Parathyroid adenoma (tissue), 2 donors: ENCODE results near the gene RAMP1.

ENCODE experiments used
- H2AFZ ChIP-seq: fragments of 300-600 bp; sonication (generic); one replicate; pipeline ENCODE4 v1.7.0; 2017; ENCODE audit warnings: antibody characterized with exemption, mild to moderate bottlenecking
- H3K27ac ChIP-seq: fragments of 300-600 bp; sonication (generic); one replicate; pipeline ENCODE4 v1.7.0; 2017
- H3K27me3 ChIP-seq: fragments of 300-600 bp; sonication (generic); one replicate; pipeline ENCODE4 v1.7.0; 2017; ENCODE audit warnings: low read length; ENCODE audit not compliant: control insufficient read depth, insufficient read depth
- H3K36me3 ChIP-seq: fragments of 300-600 bp; sonication (generic); one replicate; pipeline ENCODE4 v1.7.0; 2017; ENCODE audit warnings: low read length; ENCODE audit not compliant: control insufficient read depth, insufficient read depth
- H3K4me1 ChIP-seq: fragments of 300-600 bp; sonication (generic); one replicate; pipeline ENCODE4 v1.7.0; 2017; ENCODE audit warnings: control low read depth
- H3K4me2 ChIP-seq: fragments of 300-600 bp; sonication (generic); one replicate; pipeline ENCODE4 v1.7.0; 2017; ENCODE audit warnings: low read length
- H3K4me3 ChIP-seq: fragments of 300-600 bp; sonication (generic); one replicate; pipeline ENCODE4 v1.7.0; 2017; ENCODE audit warnings: low read depth, low read length
- H3K79me2 ChIP-seq: fragments of 300-600 bp; sonication (generic); one replicate; pipeline ENCODE4 v1.7.0; 2017; ENCODE audit warnings: control low read depth
- H3K9ac ChIP-seq: fragments of 300-600 bp; sonication (generic); one replicate; pipeline ENCODE4 v1.7.0; 2017; ENCODE audit warnings: mild to moderate bottlenecking
- H3K9me3 ChIP-seq: fragments of 300-600 bp; sonication (generic); one replicate; pipeline ENCODE4 v1.7.0; 2017; ENCODE audit warnings: low read length; ENCODE audit not compliant: control insufficient read depth
- CTCF ChIP-seq: fragments of 300-600 bp; sonication (generic); IDR thresholded peaks from one replicate; pipeline ENCODE4 v1.7.0; 2017; ENCODE audit warnings: antibody characterized with exemption, mild to moderate bottlenecking
- donor health status: primary hyperparathyroidism.

The RAMP1 gene

DNA sequence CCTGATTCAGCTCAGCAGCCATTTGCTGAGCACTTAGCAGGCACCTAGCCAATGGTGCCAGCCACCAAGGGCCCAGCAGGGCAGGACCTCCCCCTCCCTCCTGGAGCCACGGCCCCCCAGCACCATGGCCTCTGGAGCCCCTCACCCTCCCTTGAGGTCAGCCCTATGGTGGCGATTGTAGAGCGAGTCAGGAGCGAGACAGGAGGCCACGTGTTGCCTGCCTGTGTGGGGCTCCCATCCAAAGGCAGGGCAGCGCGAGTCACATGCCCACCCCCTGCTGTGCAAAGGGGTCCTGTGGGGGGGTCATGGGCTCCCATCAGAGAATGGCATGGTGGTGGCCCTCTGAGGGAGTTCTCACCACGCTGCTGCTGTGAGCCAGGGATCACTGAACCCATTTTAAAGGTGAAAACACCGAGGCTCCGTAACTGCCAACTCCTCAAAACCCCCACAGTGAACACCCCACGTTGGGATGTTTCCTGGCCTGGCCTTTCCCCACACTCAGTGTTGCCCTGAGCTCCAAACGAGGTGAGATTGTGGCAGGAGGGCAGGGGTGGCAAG, 35.6 kb downstream of the RAMP1 start:
- Histone ChIP-seq H3K27ac (no peak overlapping the region), H3K4me2 (no peak overlapping the region), H3K9ac (no peak overlapping the region), H3K27me3 (no peaks in the 10 kb centered on the region), H3K36me3 (no peaks in the 10 kb centered on the region), H3K79me2 (no peaks in the 10 kb centered on the region), H3K4me3 (no peak overlapping the region), H2AFZ (no peak overlapping the region), H3K4me1 (no peaks in the 10 kb centered on the region), H3K9me3 (no peaks in the 10 kb centered on the region)
- TF ChIP-seq CTCF, result no peak

DNA sequence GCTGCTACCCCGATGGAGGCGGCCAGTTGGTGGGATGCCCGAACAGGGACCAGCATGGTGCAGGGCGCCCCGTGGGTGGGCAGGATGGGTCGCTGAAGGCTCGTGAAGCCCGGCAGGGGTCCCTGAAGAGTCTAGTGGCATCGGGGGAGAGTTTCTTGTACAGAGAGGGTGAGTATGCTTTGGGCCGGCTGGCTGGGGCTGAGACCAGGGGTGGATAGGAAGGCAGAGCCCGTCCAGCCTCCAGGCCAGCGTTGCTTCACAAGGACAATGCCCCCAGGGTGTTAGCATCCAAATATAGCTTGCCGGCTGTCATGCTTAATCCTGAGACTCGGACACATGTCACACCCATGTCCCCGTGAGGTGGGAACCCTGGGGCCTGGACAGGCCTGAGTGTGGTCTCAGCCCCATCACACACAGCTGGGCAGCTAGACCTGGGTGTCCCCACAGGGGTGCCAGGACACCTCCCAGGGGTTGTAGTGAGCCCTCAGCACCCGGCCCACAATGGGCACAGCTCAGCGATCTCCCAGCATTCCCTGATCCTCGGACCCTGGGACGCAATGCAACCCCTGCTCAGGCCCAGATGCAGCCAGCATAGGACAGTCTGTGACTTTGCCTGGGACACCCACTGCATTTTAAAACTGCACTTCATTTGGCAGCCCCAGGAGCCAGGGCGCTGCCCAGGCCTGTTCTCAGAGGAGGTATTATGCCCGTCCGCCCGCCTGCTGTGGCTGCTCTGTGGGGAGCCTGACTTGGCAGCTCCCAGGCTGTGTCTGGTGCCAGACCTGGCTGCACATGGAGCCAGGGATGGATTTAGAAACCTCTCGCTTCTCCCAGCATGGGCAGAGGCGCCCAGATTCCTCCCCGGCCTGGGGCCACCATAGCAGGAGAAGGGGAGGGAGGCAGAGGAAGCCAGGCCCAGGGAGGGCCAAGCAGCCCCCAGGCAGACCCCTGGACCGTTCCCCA, 36.4 kb downstream of the RAMP1 start:
- H3K9ac ChIP-seq, result no peak overlapping the region
- H3K4me3 ChIP-seq, result no peak overlapping the region
- no peaks in the 10 kb centered on the region for H3K4me1 ChIP-seq
- H3K36me3 ChIP-seq, result no peaks in the 10 kb centered on the region
- TF ChIP-seq CTCF, result no peak
- H3K27ac ChIP-seq, result no peak overlapping the region
- no peak overlapping the region for H3K4me2 ChIP-seq
- H3K9me3 ChIP-seq, result no peaks in the 10 kb centered on the region
- H2AFZ ChIP-seq, result no peak overlapping the region
- H3K27me3 ChIP-seq, result no peaks in the 10 kb centered on the region
- no peaks in the 10 kb centered on the region for H3K79me2 ChIP-seq

GRCh38 chr2:237896507-237896892, 37.1 kb downstream of the RAMP1 start:
- H3K9ac ChIP-seq, result no peak overlapping the region
- no peaks in the 10 kb centered on the region for H3K36me3 ChIP-seq
- TF ChIP-seq CTCF, result no peak
- H3K27ac ChIP-seq, result no peak overlapping the region
- no peak overlapping the region for H3K4me2 ChIP-seq
- H2AFZ ChIP-seq, result no peak overlapping the region
- no peaks in the 10 kb centered on the region for H3K79me2 ChIP-seq
- H3K27me3 ChIP-seq, result no peaks in the 10 kb centered on the region
- no peaks in the 10 kb centered on the region for H3K4me1 ChIP-seq
- no peak overlapping the region for H3K4me3 ChIP-seq
- H3K9me3 ChIP-seq, result no peaks in the 10 kb centered on the region

GRCh38 chr2:237896956-237897355, 37.5 kb downstream of the RAMP1 start:
- no peak overlapping the region for H2AFZ ChIP-seq
- H3K4me1 ChIP-seq, result no peaks in the 10 kb centered on the region
- H3K36me3 ChIP-seq, result no peaks in the 10 kb centered on the region
- no peaks in the 10 kb centered on the region for H3K79me2 ChIP-seq
- H3K27me3 ChIP-seq, result no peaks in the 10 kb centered on the region
- no peaks in the 10 kb centered on the region for H3K9me3 ChIP-seq
- TF ChIP-seq CTCF, result no peak
- no peak overlapping the region for H3K9ac ChIP-seq
- H3K4me2 ChIP-seq, result no peak overlapping the region
- no peak overlapping the region for H3K27ac ChIP-seq
- no peak overlapping the region for H3K4me3 ChIP-seq
